Stimulated activated CD4-positive, alpha-beta T cell treated with anti-CD3 and anti-CD28 coated beads, TNF-alpha, amount 100 ng/mL, for 1 hour (primary cell): ENCODE data around the gene ZBTB7C.

Experiments
- DNase-seq, 3 donors: peaks; one replicate each; pipeline ENCODE4 v3.0.0-alpha.2; 2020; ENCODE audit warnings: low read depth in 3 of 3, low spot score in 1 of 3

ZBTB7C gene

DNA sequence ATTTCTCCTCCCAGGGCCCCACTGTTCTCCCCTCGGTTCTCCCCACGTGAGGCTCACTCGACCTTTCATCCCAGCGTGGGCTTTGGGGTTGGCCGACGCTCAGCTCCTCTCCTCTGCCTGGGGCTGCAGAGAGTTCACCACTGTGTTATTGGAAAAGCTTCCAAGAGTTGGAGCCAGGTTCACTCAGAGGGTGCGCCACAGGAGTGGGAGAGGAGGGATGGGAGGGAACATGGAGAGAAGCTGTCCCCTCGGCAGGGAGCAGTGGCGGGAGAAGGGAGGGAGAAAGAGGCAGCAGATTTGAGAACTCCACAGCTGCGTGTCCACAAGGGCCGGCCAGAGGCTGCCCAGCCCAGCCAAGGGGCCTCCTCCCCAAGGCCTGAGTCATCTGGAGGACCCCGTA, 281.6 kb downstream of the ZBTB7C start:
- no peak for DNase-seq

DNA sequence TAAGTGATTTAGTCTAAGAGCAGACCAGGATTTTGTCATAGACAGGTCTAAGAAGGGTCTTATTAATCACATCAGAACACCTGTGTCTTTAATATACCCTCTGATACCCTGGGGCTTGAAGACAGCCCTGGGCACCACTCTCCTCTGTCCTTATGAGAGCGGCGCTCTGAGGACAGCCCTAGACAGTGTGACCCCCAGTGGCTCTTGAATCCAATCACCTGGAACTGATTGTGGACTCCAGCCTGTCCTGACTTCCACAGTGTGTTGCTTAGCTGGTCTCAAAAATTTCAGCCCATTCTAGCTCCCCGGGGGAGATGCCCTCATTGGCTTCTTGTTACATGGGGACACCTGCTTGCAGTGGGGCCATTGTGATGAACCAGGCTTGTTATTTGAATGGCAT, 282.9 kb downstream of the ZBTB7C start:
- no peak for DNase-seq

DNA sequence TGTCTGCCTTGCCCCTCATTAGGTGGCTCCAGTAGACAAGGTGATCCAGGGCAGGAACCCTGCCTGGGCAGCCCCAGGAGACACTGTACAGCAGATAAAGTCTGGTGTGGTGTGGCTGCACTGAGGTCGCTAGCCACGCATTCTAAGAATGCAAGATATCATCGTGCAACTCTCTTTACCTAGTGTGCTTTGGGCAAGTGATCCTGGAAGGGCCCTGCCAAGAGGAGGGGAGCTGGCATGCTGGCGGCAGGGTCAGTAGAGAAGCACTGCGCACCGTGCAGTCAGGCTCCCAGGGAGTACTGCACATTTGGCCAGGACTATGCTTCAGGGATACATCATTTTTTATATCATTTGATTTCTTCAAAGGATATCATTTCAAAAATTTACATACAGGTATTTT, 283.5 kb downstream of the ZBTB7C start:
- DNase-seq = no peak

DNA sequence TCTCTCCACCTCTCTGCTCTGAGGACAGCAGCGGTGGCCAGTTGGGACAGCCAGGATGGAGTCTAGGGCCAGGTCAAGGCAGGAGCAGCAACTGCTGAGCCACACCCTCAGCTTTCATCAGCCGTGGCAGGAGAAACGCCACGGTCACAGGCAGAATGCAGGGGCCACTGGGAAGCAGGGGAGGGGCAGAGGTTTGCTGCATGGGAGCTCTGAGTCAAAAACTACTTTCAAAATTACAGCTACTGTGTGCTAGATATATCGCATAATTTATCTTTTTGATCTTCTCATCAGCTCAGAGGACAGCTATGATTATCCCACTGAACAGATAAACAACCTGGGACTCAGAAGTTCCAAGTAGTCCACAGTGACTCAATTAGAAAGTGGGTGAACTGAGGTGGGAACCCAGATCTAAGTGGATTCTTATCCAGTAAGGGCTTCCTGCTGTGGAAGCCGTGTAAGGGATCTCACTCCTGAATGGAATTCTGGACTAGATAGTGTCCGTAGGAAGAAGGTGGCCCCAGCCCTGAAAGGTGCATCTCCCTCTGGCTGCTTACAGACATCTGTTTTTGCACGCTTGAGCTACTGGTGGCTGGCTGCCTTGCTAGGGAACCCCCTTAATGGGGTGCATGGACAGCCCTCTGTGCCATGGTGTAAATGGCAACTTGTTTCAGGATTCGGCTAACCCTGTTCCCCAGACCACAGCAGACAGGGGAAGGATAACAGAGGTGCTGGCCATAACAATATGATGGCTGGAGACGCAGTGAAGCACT, 284.1 kb downstream of the ZBTB7C start:
- DNase-seq = no peak

DNA sequence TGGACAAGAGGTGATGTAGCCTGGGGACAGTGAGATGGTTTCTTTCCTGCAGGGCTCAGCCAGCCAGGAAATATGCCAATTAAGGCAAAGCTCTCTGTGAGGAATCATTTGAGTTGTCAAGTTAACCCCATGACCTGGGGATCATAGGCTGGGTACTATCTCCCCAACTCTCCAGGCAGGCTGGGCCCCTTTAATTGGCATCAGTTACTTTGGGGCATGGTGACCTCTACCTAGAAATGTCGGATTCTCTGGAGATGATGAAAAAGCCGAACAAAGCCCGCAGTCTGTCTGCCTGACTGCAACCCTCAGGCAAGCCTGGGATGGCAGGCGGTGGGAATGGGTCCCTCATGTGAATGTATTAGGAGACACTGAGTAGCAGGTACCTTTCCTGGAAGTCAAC, 285.2 kb downstream of the ZBTB7C start:
- no peak for DNase-seq

DNA sequence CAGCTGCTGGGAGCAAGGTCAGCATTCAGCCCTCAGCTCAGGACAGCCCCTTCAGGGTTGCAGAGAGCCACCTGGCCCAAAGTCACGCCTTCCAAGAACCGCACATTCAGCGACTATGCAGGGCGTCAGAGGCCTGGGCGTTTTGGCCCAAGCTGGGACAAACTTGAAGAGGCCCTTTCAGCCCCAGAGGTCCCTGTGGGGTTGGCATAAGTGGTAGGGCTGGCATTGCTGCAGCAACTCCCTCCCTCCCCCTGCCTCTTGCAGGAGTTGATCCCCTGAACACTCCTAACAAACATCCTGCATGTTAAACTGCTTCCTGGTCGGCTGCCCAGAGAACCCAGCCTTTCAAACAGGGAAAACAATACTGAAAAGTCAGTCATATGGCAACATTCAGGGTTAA, 285.9 kb downstream of the ZBTB7C start:
- DNase-seq = no peak

DNA sequence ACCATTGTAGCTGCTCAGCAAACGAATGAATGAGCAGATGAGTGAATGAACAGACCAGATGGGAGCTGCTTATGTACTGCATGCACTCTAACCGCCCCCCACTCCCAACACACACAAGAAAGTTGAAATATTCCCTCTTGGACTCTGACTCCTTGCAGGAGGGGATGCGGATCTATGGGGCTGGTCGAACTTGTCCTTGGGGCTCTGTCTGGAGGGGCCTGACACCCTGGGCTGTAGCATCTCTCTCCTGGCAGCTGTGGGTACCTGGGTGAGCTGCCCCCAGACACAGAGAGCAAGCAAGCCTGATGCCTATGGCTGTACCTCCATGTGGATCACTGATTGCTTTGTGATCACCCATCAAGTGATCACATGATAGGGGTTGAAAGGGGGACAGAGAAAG, 286.4 kb downstream of the ZBTB7C start:
- no peak for DNase-seq

DNA sequence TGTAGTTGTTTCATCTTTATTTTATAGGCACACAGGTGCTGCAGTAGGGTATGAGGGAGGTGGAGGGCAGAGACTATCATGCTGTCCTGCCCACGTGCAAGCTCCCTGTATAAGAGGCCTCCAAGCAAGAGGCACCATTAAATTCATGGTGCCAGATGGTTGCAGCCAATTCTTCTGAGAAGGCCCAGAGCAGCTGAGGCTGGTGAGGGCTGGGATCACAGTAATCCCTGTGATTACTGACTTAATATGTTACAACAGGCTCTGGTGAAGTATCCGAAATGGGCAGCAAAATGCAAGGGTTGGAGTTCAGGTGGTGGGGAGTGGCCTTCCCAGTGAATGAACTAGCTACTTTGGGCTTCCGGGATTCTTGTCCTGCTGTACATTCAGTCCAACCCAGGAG, 286.8 kb downstream of the ZBTB7C start:
- DNase-seq = no peak

DNA sequence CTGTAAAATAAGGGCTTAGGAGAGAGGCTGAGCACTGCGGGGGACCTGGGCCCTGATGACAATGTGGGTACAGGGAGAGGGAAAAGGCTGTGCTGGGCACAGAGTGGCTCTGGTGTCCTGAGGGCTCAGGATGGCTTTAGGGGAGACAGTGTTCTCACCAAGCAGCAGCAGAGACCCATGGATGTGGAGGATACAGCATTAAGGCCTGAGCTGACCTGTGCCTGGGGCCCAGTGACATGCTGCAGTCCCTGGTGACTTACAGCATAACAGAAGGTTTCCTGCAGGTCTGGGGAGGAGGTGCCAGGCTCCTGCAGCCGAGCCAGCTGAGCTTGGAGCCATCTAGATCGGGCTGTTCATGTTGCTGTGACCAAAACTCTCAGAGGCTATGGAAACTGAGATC, 287.4 kb downstream of the ZBTB7C start:
- no peak for DNase-seq

DNA sequence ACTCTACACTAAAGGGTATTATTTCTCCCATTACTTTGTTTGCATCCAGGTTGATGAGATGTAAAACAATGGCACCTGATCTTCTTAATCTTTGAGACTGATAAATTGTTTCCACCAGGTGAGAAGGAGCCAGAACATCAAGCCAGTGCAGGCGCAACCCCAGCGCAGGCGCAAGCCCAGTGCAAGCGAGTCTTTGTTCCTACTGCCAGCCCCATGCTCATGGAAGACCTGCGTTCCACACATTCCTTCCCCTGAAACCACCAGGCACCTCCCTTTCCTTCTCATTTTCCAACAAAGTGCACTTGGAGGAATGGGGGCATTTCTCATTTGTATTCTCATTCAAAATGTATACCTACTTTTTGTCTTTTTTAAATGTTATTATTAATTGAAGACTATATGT, 290.0 kb downstream of the ZBTB7C start:
- DNase-seq = no peak

DNA sequence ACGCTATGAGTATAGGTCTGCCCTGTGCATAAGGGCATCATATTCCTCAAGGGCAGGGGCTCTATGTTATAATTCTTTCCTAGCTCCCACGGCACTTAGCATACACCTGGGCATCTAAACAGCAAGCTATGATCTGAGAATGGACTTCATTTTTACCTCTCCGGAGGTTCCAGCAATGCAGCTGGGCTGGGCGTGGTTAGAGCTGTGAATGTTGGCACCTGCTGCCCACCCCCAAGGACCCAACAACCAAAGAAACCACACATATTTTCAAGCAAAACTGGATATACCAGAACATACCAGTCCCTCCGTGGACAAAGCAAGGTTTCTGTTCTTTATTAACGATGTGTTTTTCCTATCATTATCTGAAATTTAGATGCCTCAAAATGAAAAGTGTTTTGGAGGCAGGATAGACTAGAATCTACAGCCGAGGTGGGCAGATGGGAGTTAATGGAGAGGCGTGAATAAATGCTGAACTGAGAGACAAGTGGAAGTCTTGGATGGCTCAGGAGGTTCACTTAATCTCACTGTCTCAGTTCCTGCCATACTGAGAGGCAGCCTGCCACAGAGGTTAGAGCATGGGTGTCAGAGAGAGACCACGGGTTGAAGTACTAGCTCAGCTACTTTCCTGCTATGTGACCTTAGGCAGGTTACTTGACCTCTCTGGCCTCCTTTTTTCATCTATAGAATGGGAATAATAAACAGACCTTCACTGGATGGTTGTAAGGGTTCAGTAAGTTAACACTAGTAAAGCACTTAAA, 292.1 kb downstream of the ZBTB7C start:
- DNase-seq = no peak

DNA sequence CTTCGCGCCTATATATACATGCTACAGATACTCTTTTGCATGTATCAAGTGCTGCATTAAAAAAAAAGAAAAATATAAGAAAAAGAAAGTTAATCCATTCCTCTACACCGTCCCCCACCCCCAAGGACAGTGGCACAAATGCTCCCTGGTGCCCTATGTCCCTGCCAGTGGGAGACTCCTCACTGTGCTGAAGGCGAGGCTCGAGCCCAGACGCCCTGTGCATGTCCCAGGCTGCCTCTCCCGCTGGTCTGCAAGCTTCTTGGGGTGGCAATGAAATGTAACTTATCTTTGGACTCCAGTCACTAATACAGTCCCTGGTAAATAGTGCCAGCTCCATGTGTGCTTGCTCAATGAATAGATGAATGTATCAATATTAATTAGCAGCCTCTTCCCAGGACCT, 293.2 kb downstream of the ZBTB7C start:
- no peak for DNase-seq

DNA sequence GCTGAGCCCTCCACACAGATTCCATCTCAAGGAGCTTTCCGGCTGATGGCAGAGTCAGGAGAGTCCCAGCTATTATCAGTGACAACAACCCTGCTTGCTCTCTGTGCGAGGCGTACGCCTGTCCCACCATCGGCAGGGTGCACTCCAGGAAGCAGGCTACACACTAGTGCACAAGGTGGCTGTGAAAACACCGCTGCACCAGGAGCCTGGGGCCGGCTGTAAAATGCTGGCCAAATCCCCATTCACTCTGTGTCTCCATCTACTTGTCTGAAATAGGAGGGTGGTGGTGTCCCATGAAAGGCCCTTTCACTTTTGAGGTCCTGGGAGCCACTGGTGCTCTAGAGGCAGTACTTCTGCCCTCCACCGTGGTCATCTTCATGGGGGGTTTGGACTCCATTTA, 295.5 kb downstream of the ZBTB7C start:
- DNase-seq = no peak

DNA sequence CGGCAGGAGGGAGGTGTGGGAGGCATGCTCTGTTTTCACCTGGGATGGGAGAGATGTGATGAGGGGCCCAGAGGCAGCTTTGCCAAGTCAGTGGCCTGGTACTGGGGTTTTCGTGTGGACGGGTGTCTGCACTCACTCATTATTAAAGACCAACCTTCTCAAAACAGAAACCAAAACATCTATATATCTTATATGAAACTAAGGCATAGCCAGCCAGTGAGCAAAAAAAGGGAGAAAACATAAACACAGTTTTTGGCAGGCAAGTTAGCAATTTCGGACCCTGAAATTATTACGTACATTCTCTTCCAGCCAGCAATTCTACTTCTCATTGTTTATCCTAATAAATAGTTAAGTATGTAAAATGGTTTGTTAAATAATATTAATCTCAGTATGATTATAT, 297.6 kb downstream of the ZBTB7C start:
- DNase-seq = no peak

DNA sequence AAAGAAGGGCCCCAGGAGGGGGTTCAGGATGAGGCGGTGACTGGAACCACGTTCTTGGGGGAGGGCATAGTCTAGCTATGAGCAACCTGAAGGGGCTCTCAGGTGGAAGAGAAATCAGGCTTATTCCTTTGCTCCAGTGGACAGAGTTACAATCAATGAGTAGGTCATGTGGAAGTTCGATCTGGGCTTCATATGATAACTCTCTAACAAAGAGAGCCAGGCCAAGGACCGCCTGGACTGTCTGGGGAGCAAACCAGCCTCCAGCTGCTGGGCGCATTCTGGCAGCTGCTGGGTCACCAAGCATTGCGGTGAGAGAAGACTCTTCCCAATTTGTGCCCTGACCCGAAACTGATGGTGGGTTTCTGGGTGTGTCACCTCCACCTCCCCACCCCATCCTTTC, 298.4 kb downstream of the ZBTB7C start:
- DNase-seq = no peak

DNA sequence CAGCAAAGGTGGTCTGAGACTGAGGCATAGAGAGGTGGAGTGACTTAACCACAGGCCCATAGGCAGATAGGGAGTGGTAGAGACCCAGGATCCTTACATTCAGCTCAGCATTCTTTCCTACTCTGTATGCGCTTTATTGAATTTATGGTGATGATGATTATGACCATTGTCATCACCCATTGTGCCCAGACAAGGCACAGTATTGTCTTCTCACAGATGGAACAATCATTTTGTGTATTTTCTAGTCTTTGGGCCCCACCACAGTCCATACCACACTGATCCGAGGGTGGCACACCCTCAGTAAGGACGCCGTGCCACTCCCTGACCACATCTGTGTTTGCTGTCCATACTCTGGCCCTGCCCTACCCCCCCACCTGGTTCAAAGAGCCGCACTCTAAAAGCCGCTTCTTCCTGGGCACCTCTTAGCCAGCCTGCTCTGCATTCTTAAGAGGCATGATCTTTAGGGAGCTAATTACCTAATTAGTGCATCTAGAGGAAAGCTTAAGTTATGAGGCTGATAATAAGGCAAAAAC, 299.2 kb downstream of the ZBTB7C start:
- DNase-seq = no peak

DNA sequence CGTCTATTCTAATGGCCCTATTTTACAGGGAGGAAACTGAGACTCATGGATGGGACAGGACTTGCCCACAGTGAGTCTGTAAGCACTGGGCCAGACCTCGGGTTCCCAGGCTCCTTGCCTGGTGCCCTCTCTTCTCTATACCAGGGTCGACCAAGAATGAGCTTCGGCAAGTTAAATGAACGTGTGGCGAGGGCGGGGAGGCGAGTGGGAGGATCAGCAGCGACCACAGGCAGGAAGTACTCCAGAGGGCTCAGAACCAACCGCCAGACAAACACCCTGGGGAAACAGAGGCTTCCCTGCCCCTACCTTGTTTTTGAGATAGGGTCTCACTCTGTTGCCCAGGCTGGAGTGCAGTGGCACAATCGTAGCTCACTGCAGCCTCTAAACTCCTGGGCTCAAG, 301.0 kb downstream of the ZBTB7C start:
- DNase-seq = no peak

DNA sequence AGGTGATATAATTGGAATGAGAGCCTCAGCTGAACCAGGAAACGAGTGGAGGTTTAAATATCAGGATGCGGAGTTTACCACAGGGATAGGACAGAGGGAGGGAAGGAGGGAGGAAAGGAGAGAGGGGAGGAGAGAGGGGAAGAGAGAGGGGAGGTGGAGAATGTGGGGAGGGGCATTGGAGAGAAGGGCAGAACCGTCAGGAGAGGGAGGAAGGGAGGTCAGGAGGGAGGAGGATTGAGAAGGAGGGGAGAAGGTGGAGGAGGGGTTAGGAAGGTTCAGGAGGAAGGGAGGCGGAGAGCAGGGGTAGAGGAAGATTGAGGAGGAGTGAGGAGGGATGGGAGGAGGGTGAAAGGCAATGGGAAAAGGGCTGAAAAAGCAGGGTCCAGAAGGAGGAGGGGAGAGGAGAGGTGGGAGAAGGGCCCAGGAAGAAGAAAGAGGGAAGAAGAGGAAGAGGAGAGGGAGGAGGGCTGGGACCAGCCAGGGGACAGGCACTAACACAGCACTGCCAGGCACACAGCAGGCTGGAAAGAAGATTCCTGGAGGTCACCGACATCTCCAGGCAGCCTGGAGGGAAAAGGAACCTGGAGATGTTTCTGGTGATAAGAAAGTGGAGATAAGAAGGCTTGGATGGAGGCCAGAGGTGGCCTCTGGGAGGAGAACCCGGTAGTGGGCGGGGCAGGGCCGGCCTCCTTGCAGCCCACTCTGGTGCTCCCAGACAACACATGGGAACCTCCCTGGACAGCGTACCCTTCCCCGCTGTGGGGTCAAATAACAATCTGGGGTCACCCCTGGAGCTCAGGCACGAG, 302.0 kb downstream of the ZBTB7C start:
- no peak for DNase-seq

DNA sequence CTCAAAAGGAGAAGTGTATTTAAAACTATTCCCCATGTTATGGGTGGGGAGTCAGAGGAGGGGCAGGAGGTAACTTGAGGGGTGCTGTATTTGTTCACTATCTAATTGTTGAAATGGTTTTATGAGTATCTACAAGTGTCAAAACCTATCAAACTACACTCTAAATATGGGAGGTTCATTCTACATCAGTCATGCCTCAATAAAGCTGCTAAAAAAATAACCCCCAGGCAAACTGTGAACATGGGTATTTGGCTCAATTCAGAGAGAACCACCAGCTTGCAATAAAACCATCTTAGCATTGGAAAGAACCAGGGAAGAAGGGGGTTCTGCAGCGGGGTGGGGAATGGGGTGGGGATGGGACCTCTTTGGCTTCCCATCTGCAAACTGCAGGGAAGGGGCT, 302.7 kb downstream of the ZBTB7C start:
- no peak for DNase-seq

DNA sequence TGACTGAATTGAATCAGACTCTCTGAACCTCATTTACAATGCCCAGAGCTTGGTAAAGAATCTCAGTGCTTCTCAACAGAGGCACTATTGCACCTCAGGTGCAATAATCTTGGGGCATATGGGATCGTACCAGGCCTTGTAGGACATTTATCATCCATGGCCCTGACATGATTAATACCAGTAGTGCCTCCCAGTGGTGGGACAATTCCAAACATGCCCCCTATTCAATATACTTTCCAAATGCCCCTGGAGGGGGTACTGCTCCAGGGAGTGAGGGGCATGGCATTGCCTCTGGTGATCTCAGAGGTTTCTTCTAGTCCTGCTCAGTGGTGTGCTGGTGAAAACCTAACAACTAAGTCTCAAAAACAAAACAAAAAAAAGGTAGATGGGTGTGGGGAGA, 303.9 kb downstream of the ZBTB7C start:
- no peak for DNase-seq

DNA sequence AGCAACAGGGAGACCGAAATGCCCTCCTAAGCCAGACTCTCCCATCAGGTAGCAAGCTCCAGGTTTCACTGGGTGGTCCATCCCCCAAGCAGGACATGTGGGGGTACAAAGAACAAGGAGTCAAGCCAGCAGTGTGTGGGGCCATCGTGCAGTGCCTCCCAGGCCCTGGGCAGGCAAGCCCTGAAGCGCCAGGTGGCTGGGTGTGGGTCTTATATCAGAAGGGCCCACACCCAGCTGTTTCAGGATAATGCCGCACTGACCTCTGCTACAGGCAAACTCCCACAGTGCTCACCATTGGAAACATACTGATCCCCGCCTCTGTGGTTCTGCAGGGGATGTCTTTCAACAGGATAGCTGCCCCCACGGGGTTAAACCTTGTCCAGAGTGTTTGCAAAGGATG, 304.5 kb downstream of the ZBTB7C start:
- DNase-seq = no peak

DNA sequence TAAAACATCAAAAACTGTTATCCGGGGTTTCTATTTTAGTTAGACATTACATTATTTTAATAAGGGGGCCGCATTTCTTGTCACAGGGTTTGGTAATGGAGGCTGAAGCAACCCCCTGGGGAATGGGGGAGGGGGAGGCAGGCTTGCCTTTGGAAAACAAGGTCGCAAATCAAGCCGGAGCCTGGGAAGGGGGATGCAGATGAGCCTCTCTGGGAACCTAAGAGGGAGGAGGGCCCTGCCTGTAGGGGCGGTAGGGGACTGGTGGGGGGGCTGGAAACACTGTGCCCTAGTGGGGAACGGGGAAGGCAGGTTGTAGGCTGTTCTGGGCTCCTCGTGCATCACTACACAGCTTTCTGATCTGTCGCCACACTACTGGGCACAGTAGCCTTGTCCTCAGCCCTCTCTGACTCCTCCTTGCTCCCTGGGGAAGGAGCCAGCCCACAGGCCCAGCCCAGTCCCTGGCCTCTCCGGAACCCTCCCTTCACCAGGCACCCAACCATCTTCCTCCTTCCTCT, 308.5 kb downstream of the ZBTB7C start:
- no peak for DNase-seq
